Lower lobe of right lung (tissue), 2 donors: Measurements from ENCODE around the gene SPEF1. TPM values are rescaled to one million over a fixed set of nuclear protein-coding genes. Genes with fewer than 3 reads are reported as not detected.

Experiments
- ATAC-seq, 2 donors: fragments of 200-7000 bp; cut with Tn5 transposase; one replicate each; pipeline ENCODE4 v1.9.1; 2020 to 2022; ENCODE audit warnings: mild to moderate bottlenecking in 2 of 2, moderate library complexity in 2 of 2
- DNase-seq: peaks from one replicate; pipeline ENCODE4 v3.0.0-alpha.2; 2020
- H3K27ac ChIP-seq: fragments of 200-600 bp; one replicate; pipeline ENCODE4 v1.8.0; 2022
- H3K27me3 ChIP-seq: fragments of 200-600 bp; one replicate; pipeline ENCODE4 v1.8.0; 2022; ENCODE audit warnings: low read depth
- H3K36me3 ChIP-seq: fragments of 200-600 bp; one replicate; pipeline ENCODE4 v1.8.0; 2022; ENCODE audit warnings: mild to moderate bottlenecking
- H3K4me1 ChIP-seq: fragments of 200-600 bp; one replicate; pipeline ENCODE4 v1.8.0; 2022
- H3K4me3 ChIP-seq: fragments of 200-600 bp; one replicate; pipeline ENCODE4 v1.8.0; 2022; ENCODE audit warnings: mild to moderate bottlenecking
- H3K9me3 ChIP-seq: fragments of 200-600 bp; one replicate; pipeline ENCODE4 v1.8.0; 2022
- CTCF ChIP-seq: fragments of 200-600 bp; IDR thresholded peaks from one replicate; pipeline ENCODE4 v1.8.0; 2022; ENCODE audit warnings: antibody characterized with exemption, mild to moderate bottlenecking
- intact Hi-C: fragments of 100-400 bp; cut with DNase I; formaldehyde crosslinking; loops from one replicate; pipeline ENCODE4 v1.11.0; 2022
- total RNA-seq: library from RNA; stranded (reverse); fragmentation: NEBNext Ultra II Directional; extraction: Animal tissue kit (Norgen Biotek cat#: 25700); gene quantifications from one replicate; pipeline ENCODE4 v1.2.1, GENCODE V29; 2021
- donor health status: DM: no; HTN: yes; CAD: no; lungs with severe emphysema.

SPEF1 gene
- total RNA-seq, 1 donor from 2014 or later: 3.9 TPM

- ATAC-seq (no peak), DNase-seq (no peak)
- intact Hi-C loops: no loop called here
- TF ChIP-seq CTCF: no peak
- no peak overlapping the region for H3K4me3 ChIP-seq
- no peaks in the 10 kb centered on the region for H3K9me3 ChIP-seq
- H3K36me3 ChIP-seq: peaks cover 44% of the 10 kb centered on the region
- peaks cover 5% of the 10 kb centered on the region for H3K27me3 ChIP-seq
- H3K27ac ChIP-seq: no peak overlapping the region
- H3K4me1 ChIP-seq: peaks cover 28% of the 10 kb centered on the region
Observed at GRCh38 chr20:3747471-3747870, 33.8 kb downstream of the SPEF1 start.

GRCh38 chr20:3745686-3746173 is 35.5 kb downstream of the SPEF1 start:
- Histone ChIP-seq H3K4me1 (peaks cover 19% of the 10 kb centered on the region), H3K9me3 (no peaks in the 10 kb centered on the region), H3K27me3 (peaks cover 5% of the 10 kb centered on the region), H3K4me3 (peak overlapping the region; percentile 17), H3K36me3 (peaks cover 40% of the 10 kb centered on the region), H3K27ac (no peak overlapping the region)
- DNase-seq: no peak
- TF ChIP-seq CTCF: no peak
- no peak for ATAC-seq
- intact Hi-C loops: no loop called here

- Histone ChIP-seq H3K36me3 (peaks cover 40% of the 10 kb centered on the region), H3K4me3 (peak overlapping the region; percentile 29)
Observed at GRCh38 chr20:3744806-3745685, 36.2 kb downstream of the SPEF1 start.

GRCh38 chr20:3744037-3744436 is 37.2 kb downstream of the SPEF1 start:
- no peak for ATAC-seq
- TF ChIP-seq CTCF: no peak
- Histone ChIP-seq H3K4me3 (no peak overlapping the region), H3K36me3 (peaks cover 33% of the 10 kb centered on the region), H3K27me3 (no peaks in the 10 kb centered on the region), H3K4me1 (peaks cover 36% of the 10 kb centered on the region), H3K27ac (peak overlapping the region; percentile 0), H3K9me3 (no peaks in the 10 kb centered on the region)
- no peak for DNase-seq
- intact Hi-C loops: no loop called here

More at GRCh38 chr20:3744806-3745685, 36.2 kb downstream of the SPEF1 start:
- H3K27me3 ChIP-seq: peaks cover 1% of the 10 kb centered on the region
- H3K4me1 ChIP-seq: peaks cover 26% of the 10 kb centered on the region
- TF ChIP-seq CTCF: no peak
- intact Hi-C loops: no loop called here
- H3K27ac ChIP-seq: no peak overlapping the region
- H3K9me3 ChIP-seq: no peaks in the 10 kb centered on the region
- peak; percentile 86 to 89 for ATAC-seq
- peak; percentile 92 for DNase-seq

GRCh38 chr20:3743251-3743650 is 38.0 kb downstream of the SPEF1 start:
- ATAC-seq (no peak), DNase-seq (no peak)
- TF ChIP-seq CTCF: no peak
- Histone ChIP-seq H3K9me3 (no peaks in the 10 kb centered on the region), H3K27ac (no peak overlapping the region), H3K36me3 (peaks cover 30% of the 10 kb centered on the region), H3K27me3 (no peaks in the 10 kb centered on the region), H3K4me1 (peaks cover 38% of the 10 kb centered on the region), H3K4me3 (no peak overlapping the region)
- intact Hi-C loops: no loop called here
